Activated CD4-positive, alpha-beta T cell treated with anti-CD3 and anti-CD28 coated beads, Interleukin-2, amount 50 U/mL, for 48 hours (primary cell): ENCODE data around the gene GUCA2A.
A peak's percentile ranks its signal among the peaks of the same experiment; 100 is the strongest.

Experiments
- DNase-seq, 2 experiments: peaks; one replicate each; pipeline ENCODE4 v3.0.0-alpha.2; 2020

Gene GUCA2A

GRCh38 chr1:42152907-42153600 lies 11.5 kb downstream of the GUCA2A start, which contains the start of gene GUCA2B:
GUCA2B (plus strand) TSS chr1:42153410; CDS start chr1:42153451, 41 bp downstream.
- no peak for DNase-seq

- no peak for DNase-seq
These were observed 12.4 kb downstream of the GUCA2A start for GRCh38 chr1:42152119-42152518.

GRCh38 chr1:42150651-42151050 lies 13.9 kb downstream of the GUCA2A start:
- no peak for DNase-seq

- DNase-seq, result no peak
These were observed 16.4 kb downstream of the GUCA2A start for GRCh38 chr1:42148166-42148565.

GRCh38 chr1:42146626-42147320 lies 17.8 kb downstream of the GUCA2A start:
- DNase-seq, result peak; percentile 72 to 81

- no peak for DNase-seq
These were observed 18.6 kb downstream of the GUCA2A start for GRCh38 chr1:42145764-42146625.

GRCh38 chr1:42145389-42145716 lies 19.2 kb downstream of the GUCA2A start:
- no peak for DNase-seq

- no peak for DNase-seq
These were observed 19.7 kb downstream of the GUCA2A start for GRCh38 chr1:42144711-42145388.

GRCh38 chr1:42143896-42144710 lies 20.4 kb downstream of the GUCA2A start:
- DNase-seq, result no peak

- no peak for DNase-seq
These were observed 21.5 kb downstream of the GUCA2A start for GRCh38 chr1:42142894-42143675.

- no peak for DNase-seq
These were observed 22.6 kb downstream of the GUCA2A start for GRCh38 chr1:42141978-42142377.

- no peak for DNase-seq
These were observed 24.4 kb downstream of the GUCA2A start for GRCh38 chr1:42140191-42140590.

GRCh38 chr1:42139444-42139843 lies 25.1 kb downstream of the GUCA2A start:
- DNase-seq, result no peak

- DNase-seq, result no peak
These were observed 26.0 kb downstream of the GUCA2A start for GRCh38 chr1:42138586-42138985.

- DNase-seq, result no peak
These were observed 26.8 kb downstream of the GUCA2A start for GRCh38 chr1:42137766-42138165.

- DNase-seq, result no peak
These were observed 28.1 kb downstream of the GUCA2A start for GRCh38 chr1:42136466-42136865.

GRCh38 chr1:42135426-42135825 lies 29.1 kb downstream of the GUCA2A start:
- no peak for DNase-seq

GRCh38 chr1:42133809-42134526 lies 30.6 kb downstream of the GUCA2A start:
- DNase-seq, result no peak

GRCh38 chr1:42133390-42133789 lies 31.2 kb downstream of the GUCA2A start:
- no peak for DNase-seq

- no peak for DNase-seq
These were observed 34.4 kb downstream of the GUCA2A start for GRCh38 chr1:42130061-42130660.
